Heart left ventricle (tissue), 16 donors: Measurements from ENCODE around the gene CCDC63. TPM values are rescaled to one million over a fixed set of nuclear protein-coding genes. Genes with fewer than 3 reads are reported as not detected.

ENCODE experiments used
- ATAC-seq, 4 donors: fragments of 200-7000 bp; cut with Tn5 transposase; one replicate each; pipeline ENCODE4 v1.9.1; 2020 to 2022; ENCODE audit warnings: moderate library complexity in 4 of 4, mild to moderate bottlenecking in 3 of 4, moderate number of reproducible peaks in 1 of 4
- DNase-seq, 5 donors: peaks; one replicate each; pipeline ENCODE4 v3.0.0-alpha.2; 2020
- H3K27ac ChIP-seq, 12 donors: fragments of 200-600 bp; sonication (generic) in 4 of 12; one replicate each; pipeline versions ENCODE4 v1.5.0 to v1.8.0; 2016 to 2022; ENCODE audit warnings: mild to moderate bottlenecking in 2 of 12
- H3K27me3 ChIP-seq, 9 donors: fragments of 200-600 bp; sonication (generic) in 2 of 9; one replicate each; pipeline versions ENCODE4 v1.5.1 to v1.8.0; 2016 to 2022; ENCODE audit warnings: mild to moderate bottlenecking in 3 of 9
- H3K36me3 ChIP-seq, 9 donors: fragments of 200-600 bp; sonication (generic) in 2 of 9; one replicate each; pipeline versions ENCODE4 v1.5.0 to v1.8.0; 2018 to 2022; ENCODE audit warnings: mild to moderate bottlenecking in 2 of 9
- H3K4me1 ChIP-seq, 12 donors: fragments of 200-600 bp; sonication (generic) in 4 of 12; one replicate each; pipeline versions ENCODE4 v1.5.0 to v1.8.0; 2016 to 2022; ENCODE audit warnings: mild to moderate bottlenecking in 3 of 12
- H3K4me3 ChIP-seq, 12 donors: fragments of 200-600 bp; sonication (generic) in 4 of 12; one replicate each; pipeline versions ENCODE4 v1.5.0 to v1.8.0; 2017 to 2022; ENCODE audit warnings: mild to moderate bottlenecking in 9 of 12, moderate library complexity in 4 of 12
- H3K9me3 ChIP-seq, 12 donors: fragments of 200-600 bp; sonication (generic) in 4 of 12; one replicate each; pipeline versions ENCODE4 v1.5.0 to v1.8.0; 2016 to 2022; ENCODE audit warnings: mild to moderate bottlenecking in 1 of 12
- POLR2A ChIP-seq, 2 donors: fragments of 450-650 bp; IDR thresholded peaks; one replicate each; pipeline ENCODE4 v1.6.1; 2017; ENCODE audit warnings: antibody characterized with exemption in 2 of 2, mild to moderate bottlenecking in 2 of 2, moderate library complexity in 2 of 2
- WGBS, 4 donors: extraction: QIAGEN DNeasy Blood & Tissue Kit in 2 of 4; methylation state at CpG; one replicate each; pipeline versions ENCODE4 v1.1.5 to v1.1.7; 2013 to 2018; 5-methylcytosine and 5-hydroxymethylcytosine counted together
- intact Hi-C, 10 donors: fragments of 100-400 bp; cut with DNase I; formaldehyde crosslinking; loops; one replicate each; pipeline versions ENCODE4 v1.11.1 to v1.14.2; 2022
- polyA plus RNA-seq, 2 donors: library from polyadenylated mRNA; stranded (reverse); fragments of 200-250 nt; gene quantifications; one replicate each; pipeline ENCODE4 v1.2.3, GENCODE V29; 2013
- total RNA-seq, 9 donors: library from RNA; depleted of rRNA in 2 of 9; stranded (reverse); fragments of >200 nt in 2 of 9; fragmentation: NEBNext Ultra II Directional in 3 of 9; extraction: Animal tissue kit (Norgen Biotek cat#: 25700) in 3 of 9; gene quantifications; one replicate each; pipeline versions ENCODE4 v1.1.0 to v1.2.4, GENCODE V29; 2016 to 2023
- TF ChIP-seq, protein P1 (sequence below), 12 donors: fragments of 200-600 bp; sonication (generic) in 4 of 12; IDR thresholded peaks; one replicate each; pipeline versions ENCODE4 v1.5.0 to v1.8.0; 2018 to 2022; ENCODE audit warnings: antibody characterized with exemption in 12 of 12, mild to moderate bottlenecking in 5 of 12
- donor health status: ischemic (EF 13 %, LVEDD 7.1; RV severe dilation, severe dysfunction).
- donor health status: healthy with polysubstance abuse.
- donor health status: DM: no; HTN: yes; CAD: no.
- donor health status: DM: no; HTN: no; CAD: no.
- donor health status: ischemic (EF 25% LVEDD 6.9; RV normal size, moderate dysfunction).
- donor health status: ischemic (EF 25% LVEDD 5.7; RV mildly dilated, moderate dysfunction).
- donor health status: healthy.
- donor health status: DM: yes; HTN: yes; CAD: no.
- donor health status: ischemic (EF 35%, LVEDD 5.7; RV mildly dilated, moderate dysfunction).
- donor health status: nonischemic (EF 11% LVEDD 7.7; RV severe dilation, severe dysfunction).
- donor health status: DM: yes; HTN: yes; CAD: no.
- donor health status: PGD.
- donor health status: ischemic (EF 29% LVEDD 5.4; RV normal size, mild dysfunction).
- donor health status: nonischemic (EF 23%, LVEDD 6.1; RV moderate dilation, normal function).

The CCDC63 gene
- total and polyA plus RNA-seq, 11 donors: not detected

DNA sequence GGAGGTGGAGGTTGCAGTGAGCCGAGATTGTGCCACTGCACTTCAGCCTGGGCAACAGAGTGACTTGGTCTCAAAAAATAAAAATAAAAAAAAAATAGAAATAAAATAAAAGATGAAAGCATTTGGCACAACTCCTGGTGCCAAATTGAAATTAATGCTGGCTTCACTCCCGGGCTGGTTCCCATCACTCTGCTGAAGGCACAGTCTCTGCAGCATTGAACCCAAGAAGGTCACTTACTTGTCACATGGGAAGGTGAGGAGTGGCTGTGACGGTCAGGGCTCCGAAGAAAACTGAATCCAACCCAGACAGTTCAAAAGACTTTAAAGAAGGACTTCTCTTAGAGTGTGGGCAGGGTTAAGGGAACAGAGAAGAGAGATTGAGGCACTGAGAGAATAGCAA, 10.5 kb upstream of the CCDC63 start:
- no peak overlapping the region for H3K4me3 ChIP-seq
- 65 to 69% (median 66%) methylated on average over 4 of the region's 4 CpGs for WGBS, 4 donors
- intact Hi-C loops: loop anchor here in 1 of 10 donors (10.0 kb wide), 1 partner anchor 321 kb away; no protein-coding TSS in a partner anchor
- H3K4me1 ChIP-seq: no peaks in the 10 kb centered on the region
- no peaks in the 10 kb centered on the region for H3K36me3 ChIP-seq
- DNase-seq: no peak
- no peaks in the 10 kb centered on the region for H3K27me3 ChIP-seq
- H3K27ac ChIP-seq: no peak overlapping the region
- no peaks in the 10 kb centered on the region for H3K9me3 ChIP-seq
- no peak for ATAC-seq
- TF ChIP-seq, protein P1, sequence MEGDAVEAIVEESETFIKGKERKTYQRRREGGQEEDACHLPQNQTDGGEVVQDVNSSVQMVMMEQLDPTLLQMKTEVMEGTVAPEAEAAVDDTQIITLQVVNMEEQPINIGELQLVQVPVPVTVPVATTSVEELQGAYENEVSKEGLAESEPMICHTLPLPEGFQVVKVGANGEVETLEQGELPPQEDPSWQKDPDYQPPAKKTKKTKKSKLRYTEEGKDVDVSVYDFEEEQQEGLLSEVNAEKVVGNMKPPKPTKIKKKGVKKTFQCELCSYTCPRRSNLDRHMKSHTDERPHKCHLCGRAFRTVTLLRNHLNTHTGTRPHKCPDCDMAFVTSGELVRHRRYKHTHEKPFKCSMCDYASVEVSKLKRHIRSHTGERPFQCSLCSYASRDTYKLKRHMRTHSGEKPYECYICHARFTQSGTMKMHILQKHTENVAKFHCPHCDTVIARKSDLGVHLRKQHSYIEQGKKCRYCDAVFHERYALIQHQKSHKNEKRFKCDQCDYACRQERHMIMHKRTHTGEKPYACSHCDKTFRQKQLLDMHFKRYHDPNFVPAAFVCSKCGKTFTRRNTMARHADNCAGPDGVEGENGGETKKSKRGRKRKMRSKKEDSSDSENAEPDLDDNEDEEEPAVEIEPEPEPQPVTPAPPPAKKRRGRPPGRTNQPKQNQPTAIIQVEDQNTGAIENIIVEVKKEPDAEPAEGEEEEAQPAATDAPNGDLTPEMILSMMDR (IDR thresholded peaks at IDR 0.05): no peak
- TF ChIP-seq POLR2A (IDR thresholded peaks at IDR 0.05): no peak

DNA sequence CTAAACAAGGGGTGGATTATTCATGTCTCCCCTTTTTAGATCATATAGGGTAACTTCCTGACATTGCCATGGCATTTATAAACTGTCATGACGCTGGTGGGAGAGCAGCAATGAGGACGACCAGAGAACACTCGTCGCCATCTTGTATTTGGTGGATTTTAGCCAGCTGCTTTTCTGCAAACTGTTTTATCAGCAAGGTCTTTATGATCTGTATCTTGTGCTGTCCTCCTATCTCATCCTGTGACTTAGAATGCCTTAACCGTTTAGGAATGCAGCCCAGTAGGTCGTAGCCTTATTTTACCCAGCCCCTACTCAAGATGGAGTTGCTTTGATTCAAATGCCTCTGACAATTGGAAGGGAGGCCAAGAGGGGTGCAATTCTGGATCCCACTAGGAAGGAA, 5.8 kb upstream of the CCDC63 start:
- intact Hi-C loops: no loop called here
- no peak for TF ChIP-seq POLR2A (IDR thresholded peaks at IDR 0.05)
- TF ChIP-seq, protein P1 (IDR thresholded peaks at IDR 0.05): no peak
- Histone ChIP-seq H3K9me3 (no peaks in the 10 kb centered on the region), H3K36me3 (no peaks in the 10 kb centered on the region), H3K27ac (no peak overlapping the region), H3K27me3 (peaks cover 0 to 2% (median 0%) of the 10 kb centered on the region in 9 donors), H3K4me3 (no peak overlapping the region), H3K4me1 (peaks cover 0 to 14% (median 2%) of the 10 kb centered on the region in 12 donors)
- 49 to 61% (median 57%) methylated on average over 6 of the region's 6 CpGs for WGBS, 4 donors
- DNase-seq (no peak), ATAC-seq (no peak)

DNA sequence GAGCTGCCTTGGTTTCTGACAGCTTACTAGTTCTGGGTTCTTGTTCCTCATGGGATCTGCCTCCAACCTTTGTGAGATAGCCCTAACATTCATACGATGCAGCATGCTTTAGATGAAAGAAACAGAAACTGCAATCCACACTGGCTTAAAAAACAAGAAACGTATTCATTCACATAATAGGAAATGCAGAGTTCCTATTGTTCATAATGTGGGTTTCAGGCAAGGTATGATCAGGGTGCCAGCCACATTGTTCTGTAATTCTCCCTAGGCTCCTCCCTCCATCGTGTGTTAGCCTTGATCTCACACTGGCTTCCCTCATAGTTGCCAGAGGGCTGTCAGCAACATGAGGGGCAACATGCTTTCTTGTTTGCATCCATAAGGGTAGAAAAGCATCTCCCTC, 2.7 kb upstream of the CCDC63 start:
- H3K36me3 ChIP-seq: no peaks in the 10 kb centered on the region
- DNase-seq: no peak
- H3K27me3 ChIP-seq: peaks cover 0 to 14% (median 0%) of the 10 kb centered on the region in 9 donors
- H3K4me3 ChIP-seq: no peak overlapping the region
- 40 to 47% (median 45%) methylated on average over 3 of the region's 3 CpGs for WGBS, 4 donors
- no peaks in the 10 kb centered on the region for H3K9me3 ChIP-seq
- peak overlapping the region in 11 of 12 donors; percentile 17 to 78 (median 61) for H3K27ac ChIP-seq
- ATAC-seq: no peak
- intact Hi-C loops: no loop called here
- H3K4me1 ChIP-seq: peaks cover 0 to 18% (median 2%) of the 10 kb centered on the region in 12 donors
- TF ChIP-seq, protein P1 (IDR thresholded peaks at IDR 0.05): no peak
- no peak for TF ChIP-seq POLR2A (IDR thresholded peaks at IDR 0.05)

DNA sequence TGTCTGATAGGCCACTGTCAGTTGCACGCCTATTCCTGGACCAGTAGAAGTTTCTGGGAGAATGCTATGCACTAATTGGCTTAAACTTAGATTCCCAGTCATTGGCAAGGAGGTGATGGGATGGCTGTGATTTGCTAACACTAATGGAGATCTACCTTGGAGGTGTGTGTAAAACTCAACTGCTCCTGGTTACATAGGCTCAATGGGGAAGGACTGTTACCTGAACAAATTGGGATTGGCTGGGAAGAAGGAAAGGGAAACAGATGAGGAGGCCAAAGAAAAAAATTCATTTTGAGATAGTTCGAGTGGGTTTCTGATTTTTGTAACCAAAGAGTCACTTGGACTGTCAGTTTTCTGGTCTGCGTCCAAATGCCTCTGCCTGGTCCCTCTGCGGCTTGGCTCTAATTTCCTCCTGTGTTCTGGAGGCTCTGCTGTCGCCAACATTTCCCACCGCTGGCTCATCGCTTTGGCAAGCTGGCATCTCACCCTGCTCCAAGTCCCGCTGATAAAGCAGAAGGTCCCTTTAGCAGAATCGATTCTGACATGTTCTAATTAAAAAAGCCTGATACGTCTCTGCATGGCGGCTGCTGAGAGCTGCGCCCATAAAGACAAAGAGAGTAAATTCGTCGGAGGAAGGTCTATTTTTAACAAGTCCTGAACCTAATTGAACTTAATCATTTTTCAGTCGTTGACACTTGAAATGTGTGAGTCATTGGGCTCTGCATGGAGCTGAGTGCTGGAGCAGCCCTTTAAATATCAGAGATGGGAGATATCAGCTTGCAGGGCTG, 2.0 kb upstream of the CCDC63 start:
- Histone ChIP-seq H3K4me1 (peaks cover 0 to 18% (median 2%) of the 10 kb centered on the region in 12 donors), H3K36me3 (no peaks in the 10 kb centered on the region), H3K27me3 (peaks cover 0 to 14% (median 0%) of the 10 kb centered on the region in 9 donors), H3K9me3 (no peaks in the 10 kb centered on the region), H3K4me3 (no peak overlapping the region), H3K27ac (peak overlapping the region; percentile 17 to 78 (median 56))
- peak; percentile 70 to 85 (median 73) for DNase-seq
- WGBS, 4 donors: 12 to 30% (median 20%) methylated on average over 15 of the region's 15 CpGs
- intact Hi-C loops: loop anchor here in 1 of 10 donors (5.0 kb wide), 2 partner anchors 43 to 102 kb away; partner anchors contain the start of gene PPP1CC
- peak; percentile 81 to 85 (median 83) for ATAC-seq
- TF ChIP-seq POLR2A (IDR thresholded peaks at IDR 0.05): no peak
- TF ChIP-seq, protein P1 (IDR thresholded peaks at IDR 0.05): no peak
